ENCODE measurements around the gene ABR.

GRCh38 chr17:1190751-1191331 lies 11.1 kb upstream of the ABR start:
- TF ChIP-seq CTCF (conservative IDR thresholded peaks at IDR 0.05) (no peak), ZFX (IDR thresholded peaks at IDR 0.05) (no peak)

Measured in C4-2B (cell line).